GM12874 (cell line): ENCODE data around the gene ILF2.

Experiments
- TF ChIP-seq, protein P1 (sequence below): IDR thresholded peaks from 2 replicates; pipeline ENCODE4 v1.5.1; 2011; ENCODE audit warnings: low read depth, mild to moderate bottlenecking, control low read depth, low read length, moderate library complexity; ENCODE audit not compliant: insufficient read depth

ILF2 gene

DNA sequence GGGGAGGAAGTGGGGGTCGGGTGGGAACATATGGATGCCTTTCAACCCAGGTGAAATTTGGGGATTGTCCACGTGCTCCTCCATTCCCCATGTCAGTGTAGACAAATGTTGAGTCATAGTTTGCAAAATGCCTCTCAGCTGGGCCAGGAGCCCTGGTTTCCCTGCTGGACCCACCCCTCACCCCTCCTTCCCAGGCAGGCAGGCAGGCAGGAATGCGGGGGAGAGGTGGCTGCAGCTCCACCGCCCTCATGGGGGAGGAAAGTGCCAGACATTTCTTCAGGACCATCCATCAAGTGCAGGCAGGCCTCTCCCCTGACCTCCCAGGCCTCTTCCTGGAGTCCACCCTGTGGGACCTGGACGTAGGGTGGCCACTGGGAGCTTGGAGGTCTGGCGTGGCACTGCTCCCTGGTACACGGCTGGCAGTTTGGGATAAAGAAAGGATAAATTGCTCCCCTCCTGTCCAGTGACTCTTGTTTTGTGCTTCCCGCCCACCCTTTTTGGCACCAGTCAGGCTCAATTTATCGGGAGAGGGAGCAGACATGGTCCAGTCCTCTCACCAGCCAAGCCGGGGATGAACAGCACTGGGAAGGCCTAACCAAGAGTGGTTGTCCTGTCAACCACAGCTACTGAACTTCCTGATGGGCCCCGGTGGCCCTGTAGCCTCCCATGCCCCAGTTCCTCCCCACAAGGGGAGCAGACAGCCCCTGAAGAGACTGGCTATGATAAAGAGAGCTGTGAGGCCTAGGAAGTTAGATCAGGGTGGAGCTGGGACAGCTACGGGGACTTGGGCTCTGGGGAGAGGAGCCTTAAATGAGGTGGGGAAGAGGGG lies 26.6 kb upstream of the ILF2 start:
- TF ChIP-seq, protein P1, sequence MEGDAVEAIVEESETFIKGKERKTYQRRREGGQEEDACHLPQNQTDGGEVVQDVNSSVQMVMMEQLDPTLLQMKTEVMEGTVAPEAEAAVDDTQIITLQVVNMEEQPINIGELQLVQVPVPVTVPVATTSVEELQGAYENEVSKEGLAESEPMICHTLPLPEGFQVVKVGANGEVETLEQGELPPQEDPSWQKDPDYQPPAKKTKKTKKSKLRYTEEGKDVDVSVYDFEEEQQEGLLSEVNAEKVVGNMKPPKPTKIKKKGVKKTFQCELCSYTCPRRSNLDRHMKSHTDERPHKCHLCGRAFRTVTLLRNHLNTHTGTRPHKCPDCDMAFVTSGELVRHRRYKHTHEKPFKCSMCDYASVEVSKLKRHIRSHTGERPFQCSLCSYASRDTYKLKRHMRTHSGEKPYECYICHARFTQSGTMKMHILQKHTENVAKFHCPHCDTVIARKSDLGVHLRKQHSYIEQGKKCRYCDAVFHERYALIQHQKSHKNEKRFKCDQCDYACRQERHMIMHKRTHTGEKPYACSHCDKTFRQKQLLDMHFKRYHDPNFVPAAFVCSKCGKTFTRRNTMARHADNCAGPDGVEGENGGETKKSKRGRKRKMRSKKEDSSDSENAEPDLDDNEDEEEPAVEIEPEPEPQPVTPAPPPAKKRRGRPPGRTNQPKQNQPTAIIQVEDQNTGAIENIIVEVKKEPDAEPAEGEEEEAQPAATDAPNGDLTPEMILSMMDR: no peak

DNA sequence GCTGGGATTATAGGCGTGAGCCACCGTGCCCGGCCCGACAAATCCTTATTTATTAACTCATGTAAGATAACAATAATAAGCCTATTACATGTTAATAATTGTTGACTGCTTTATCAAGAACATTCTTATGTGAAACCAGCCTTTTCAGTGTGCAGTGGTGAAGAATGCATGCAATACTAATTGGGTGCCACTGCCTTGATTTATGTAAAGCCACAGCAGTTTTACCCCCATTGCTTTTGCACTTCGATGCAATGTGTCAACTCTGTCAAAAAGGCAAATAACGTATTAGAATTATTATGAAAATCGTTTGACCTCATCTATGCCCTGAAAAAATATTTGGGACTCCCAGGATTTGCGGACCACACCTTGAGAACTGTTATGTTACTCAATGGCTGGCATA lies 25.9 kb upstream of the ILF2 start:
- TF ChIP-seq, protein P1: no peak

DNA sequence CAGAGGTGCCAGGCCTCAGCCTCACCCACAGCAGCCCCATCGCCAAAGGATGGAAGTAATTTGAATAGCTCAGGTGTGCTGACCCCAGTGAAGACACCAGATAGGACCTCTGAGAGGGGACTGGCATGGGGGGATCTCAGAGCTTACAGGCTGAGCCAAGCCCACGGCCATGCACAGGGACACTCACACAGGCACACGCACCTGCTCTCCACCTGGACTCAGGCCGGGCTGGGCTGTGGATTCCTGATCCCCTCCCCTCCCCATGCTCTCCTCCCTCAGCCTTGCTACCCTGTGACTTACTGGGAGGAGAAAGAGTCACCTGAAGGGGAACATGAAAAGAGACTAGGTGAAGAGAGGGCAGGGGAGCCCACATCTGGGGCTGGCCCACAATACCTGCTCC lies 22.7 kb upstream of the ILF2 start:
- TF ChIP-seq, protein P1: no peak

DNA sequence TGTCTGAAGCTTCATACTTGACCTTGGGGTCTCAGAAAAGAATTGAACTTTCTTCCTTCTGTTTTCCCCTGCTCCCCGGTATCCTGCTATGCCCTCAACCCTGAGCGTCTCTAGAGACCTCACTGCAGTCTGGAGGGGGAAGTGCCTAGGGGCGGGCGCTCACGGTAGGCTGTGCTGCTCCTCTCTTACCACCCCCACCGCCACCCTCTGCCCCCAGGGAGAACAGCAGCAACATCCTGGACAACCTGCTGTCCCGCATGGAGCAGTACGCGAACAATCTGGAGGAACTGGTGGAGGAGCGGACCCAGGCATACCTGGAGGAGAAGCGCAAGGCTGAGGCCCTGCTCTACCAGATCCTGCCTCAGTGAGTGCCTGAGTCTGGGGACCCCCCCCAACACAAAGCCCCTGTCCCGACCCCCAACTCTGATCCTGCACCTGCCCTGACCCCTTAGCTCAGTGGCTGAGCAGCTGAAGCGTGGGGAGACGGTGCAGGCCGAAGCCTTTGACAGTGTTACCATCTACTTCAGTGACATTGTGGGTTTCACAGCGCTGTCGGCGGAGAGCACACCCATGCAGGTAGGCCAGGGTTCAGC lies 18.0 kb upstream of the ILF2 start:
- TF ChIP-seq, protein P1: no peak

DNA sequence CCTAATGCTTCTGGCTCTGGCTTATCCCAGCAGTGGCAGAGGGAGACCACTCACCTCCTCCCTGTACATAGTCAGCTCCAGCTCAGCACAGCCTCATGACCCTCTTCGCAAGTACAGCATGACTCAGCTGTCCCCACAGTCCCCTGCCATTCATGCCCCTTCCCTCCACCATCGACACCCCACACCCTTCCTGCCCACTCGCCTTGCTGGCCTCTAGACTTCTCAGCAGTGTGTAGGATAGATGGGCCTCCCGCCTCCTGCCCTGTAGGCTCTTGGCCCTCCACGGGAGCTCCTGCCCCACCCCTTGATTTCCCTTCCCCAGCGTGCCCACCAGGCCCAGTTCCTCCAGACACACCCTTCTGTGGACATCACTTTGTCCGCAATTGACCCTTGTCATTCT lies 17.5 kb upstream of the ILF2 start:
- TF ChIP-seq, protein P1: no peak

DNA sequence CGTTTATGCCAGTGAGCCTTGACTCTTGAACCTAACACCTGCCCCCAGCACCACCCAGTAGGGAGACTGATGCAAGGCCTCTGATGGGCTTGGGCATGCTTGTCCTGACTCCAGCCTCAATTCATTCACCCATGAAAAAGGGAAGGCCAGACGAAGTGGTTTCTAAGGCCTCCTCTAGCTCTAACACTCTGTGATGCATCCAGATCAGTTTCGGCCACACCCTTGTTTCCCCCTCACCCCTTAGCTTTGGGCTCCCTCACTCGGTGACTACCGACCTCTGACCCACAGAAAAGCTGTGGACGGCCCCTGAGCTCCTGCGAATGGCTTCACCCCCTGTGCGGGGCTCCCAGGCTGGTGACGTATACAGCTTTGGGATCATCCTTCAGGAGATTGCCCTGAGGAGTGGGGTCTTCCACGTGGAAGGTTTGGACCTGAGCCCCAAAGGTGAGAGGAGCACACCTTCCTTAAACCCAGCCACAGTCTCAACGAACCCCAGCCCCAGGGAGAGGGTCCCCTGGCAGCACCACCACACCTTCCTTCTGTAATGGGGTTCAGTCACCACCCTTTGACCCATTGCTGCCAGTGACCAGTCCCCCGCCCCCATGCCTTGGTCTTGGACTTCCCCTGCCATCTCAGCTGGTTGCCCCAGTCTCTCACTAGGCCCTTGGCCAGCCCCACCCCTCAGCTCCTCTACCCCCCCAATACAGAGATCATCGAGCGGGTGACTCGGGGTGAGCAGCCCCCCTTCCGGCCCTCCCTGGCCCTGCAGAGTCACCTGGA lies 16.7 kb upstream of the ILF2 start:
- TF ChIP-seq, protein P1: no peak
